Stimulated activated CD4-positive, alpha-beta T cell treated with anti-CD3 and anti-CD28 coated beads, Interleukin-2, amount 100 ng/mL, for 4 hours (primary cell): ENCODE data around the gene NRP1.

Source experiments
- DNase-seq: peaks from one replicate; pipeline ENCODE4 v3.0.0-alpha.2; 2020; ENCODE audit warnings: low read depth

NRP1 gene

DNA sequence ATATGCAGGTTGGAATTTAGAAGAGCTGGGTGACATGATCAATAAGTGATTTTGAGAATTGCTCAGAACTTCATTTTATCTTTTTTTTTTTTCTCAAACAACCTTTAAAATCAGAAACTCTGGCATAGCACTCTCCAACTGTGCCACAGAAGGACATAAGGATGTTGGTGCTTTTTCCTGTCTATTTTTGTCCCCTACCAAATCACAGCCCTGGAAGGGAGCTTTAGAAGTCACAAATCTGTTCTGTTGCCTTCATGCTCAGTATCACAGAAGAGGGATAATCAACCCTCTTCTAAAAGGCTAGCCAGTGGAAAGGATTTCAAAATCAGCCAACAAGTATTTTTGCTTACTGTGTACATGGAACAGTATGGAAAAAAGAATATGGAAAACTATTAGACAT is 14.8 kb upstream of the NRP1 start:
- DNase-seq = no peak

DNA sequence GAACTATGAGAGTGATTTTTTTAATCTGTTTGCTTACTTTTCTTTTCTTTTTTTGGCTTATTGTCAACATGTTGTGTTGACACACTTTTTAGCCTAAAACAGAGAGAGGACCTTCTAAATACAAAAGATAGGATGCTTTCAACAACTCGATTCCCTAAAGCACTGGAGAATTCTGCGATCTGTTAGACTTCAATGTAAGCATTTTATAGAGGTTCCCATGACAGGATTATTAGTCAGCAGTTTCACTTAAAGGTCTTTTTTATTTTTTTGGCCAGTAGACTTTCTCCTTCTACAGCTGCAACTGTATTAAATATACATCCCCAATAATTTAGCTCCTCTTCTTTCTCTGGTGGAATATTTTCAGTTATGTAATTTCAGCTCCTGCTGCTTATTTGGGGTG is 12.7 kb upstream of the NRP1 start:
- no peak for DNase-seq

- DNase-seq = no peak
Observed at GRCh38 chr10:33345236-33345635, 10.8 kb upstream of the NRP1 start.

GRCh38 chr10:33344676-33345075 is 10.2 kb upstream of the NRP1 start:
- DNase-seq = no peak

- no peak for DNase-seq
Observed at GRCh38 chr10:33341637-33342036, 7.2 kb upstream of the NRP1 start.

DNA sequence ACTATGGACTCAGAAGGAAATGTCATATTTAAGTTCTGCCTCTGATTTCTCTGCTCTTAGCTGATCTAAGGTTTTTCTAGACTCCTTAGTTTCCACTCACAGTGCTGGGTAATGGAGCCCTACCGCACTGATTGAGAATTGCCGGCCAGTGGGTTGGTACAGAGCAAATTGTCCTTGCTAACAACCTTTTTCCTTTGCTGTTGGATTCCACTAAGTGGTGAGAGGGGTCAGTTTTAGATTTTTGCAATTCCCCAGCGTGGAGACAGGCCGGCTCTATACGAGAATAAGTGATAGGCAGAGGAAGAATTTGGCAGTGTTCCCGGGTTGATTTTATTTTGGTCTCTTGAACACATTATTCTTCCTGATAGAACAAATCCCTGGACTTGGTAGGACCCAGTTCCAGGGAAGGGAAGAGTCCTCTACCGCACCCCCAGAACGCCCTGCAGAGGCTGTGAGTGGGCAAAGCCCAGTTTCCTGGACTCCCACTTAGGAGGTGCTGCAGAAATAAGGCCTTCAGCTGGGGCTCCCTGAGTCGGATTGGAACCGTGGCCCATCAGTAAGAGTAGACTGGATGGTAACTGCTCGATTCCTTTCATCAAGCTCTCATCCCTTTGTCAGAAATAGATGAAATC is 3.0 kb upstream of the NRP1 start:
- no peak for DNase-seq

DNA sequence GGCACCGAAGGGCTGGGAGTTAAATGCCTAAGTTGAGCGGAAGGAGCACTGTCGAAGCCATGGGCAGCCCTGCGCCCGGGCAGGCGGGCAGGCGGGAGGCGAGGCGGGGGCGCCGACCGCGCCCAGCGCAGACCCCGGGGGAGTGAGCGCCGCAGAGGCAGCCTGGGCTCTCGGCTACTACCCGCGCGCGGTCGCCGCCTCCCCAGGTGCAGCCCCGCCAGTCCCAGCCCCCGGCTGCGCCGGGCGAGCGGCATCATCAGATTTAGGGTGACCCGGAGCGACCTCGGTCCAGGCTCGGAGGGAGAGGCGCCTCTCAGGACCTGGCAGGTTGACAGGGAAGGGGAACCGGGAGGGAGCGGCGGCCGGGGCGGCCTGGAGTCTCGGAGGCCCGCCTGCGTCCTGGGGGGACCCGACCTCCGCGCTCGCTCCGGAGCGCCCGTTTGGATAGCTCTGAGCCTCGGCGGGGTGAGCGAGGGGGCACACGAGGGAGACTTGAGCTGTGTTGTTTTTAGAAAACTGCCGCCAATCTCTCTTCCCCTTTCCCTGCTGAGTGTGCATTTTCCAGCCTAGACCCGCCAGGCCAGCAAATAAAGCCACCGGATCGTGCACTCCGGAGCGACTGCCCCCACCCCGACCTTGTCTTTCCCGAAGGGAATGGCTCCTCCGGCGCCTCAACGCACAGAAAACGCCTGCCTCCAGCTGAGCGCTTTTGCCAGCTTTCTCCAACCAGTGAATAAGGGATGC is 2.3 kb upstream of the NRP1 start:
- DNase-seq = no peak

GRCh38 chr10:33335801-33336581 is 1.5 kb upstream of the NRP1 start:
- DNase-seq = no peak

DNA sequence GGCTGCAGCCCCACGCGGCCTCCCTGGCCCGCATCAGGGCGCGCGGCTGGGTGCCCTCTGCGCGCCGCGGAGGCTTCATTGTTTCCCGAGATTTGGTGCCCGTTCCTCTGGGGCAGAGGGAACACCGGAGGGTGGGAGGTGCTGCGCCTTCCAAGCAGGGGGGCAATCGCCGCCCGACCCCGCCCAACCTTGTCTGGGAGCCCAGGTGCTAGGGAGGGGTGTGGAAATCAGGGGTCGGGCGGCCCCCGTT is 1.0 kb upstream of the NRP1 start:
- DNase-seq = no peak

DNA sequence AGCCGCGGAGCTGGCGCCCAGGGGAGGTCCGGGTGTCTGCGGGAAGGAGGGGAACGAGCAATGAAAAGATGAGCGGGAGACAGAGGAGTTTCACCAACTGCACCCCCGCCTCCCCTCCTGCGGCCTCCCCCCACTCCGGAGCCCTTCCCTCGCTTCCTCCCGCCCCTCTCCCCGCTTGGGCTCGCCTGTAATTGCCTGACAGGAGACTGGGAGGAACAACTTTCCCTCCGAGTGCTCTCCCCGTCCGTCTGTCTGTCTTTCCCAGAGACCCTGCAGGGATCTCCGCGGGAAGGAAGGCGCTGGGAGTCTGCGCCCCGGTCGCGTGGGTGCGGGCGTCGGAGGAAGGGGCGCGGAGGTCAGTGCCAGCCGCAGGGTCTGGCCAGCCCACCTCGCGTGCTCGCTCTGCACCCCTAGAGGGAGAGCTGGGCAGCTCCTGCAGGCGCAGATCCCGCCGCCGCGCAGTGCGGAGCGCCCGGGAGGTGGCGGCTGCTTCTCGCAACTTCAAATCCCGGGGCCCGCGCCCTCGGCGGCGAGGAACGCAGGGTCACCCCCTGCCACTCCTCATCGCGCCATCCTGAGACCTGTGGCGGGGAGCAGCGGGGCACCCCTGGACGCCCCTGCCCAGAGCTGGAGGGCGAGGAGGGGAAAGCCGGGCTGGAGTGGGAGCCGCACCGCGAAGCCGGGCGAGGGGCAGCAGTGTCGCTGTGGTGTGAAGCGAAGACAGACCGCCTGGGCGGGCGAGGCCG is 511 bp upstream of the NRP1 start:
- DNase-seq = no peak

DNA sequence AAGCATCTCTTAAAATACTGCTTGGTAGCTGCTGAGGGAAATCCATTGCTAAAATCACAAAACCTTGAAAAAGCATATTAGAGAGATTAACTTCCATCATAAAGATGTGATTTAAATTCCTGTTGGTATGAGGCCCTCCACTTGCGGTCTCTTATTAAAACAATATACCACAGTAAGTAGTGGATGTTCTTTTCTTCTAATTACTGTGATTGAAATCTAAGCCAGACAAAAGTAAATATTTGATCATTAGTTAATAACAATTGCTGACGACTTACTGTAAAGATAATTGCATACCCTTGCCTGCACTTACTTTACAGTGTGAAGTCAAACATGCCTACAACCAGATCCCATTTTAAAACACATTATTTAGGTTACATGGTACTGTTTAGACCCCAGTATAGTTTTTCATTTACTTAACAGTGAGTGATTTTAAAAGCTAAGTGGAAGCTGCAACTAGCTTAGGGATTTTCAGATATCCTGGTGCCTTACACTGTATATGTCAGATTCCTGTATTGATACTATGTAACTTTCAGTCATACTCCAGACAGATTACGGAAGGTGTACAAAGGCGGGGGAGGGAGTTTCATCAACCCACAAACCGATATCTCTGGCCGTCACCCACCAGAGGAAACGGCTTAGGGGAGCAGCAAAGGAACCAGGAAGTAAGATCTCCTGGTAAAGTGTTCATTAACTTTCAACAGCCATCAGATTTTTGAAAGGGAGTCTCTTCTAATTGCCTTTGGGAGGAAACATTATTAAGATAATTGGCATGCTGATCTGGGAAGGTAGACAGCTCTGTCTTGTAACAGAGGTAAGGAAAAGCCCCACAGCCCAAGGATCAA is 986 bp downstream of the NRP1 start:
- DNase-seq = peak; percentile 5

DNA sequence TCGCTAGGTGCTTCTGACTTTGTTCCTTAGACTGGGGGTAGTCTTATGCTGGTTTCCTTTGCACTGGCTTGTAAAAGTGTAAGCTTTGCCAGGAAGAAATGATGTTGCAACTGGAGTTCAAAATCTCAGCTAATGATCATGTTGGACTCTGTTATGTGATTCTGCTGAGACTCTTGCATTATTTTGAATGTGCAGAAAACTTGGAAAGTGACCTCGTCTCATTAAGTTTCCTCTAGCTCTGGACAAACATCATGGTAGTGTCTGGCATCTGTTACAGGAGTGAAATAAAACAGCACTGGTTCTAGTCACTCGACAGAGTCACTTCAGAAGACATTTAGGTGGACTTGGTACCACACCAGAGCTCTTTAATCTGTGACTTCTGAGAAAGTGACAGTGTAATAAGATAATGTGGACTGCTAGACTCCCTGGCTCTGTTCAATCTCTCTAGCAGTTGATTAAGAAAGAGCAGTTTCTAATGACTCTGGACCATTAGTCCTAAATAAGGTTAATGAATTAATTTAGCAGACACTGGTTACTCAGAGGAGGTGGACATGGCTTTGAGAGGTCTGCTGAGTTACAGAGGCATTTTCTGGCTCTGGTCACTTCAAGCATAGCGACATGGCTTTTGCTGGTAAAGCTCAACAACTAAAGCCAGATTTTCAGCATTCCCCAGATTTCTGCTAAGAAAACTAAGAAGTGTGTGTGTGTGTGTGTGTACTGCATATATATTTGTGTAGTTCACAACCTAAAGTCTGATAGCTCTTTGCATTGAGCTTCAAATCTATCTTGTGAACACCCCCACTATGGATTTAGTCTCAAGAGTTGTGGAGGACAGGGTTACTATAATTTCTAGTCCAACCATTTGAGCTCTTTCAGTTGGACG is 2.0 kb downstream of the NRP1 start:
- no peak for DNase-seq

GRCh38 chr10:33331379-33331694 is 3.1 kb downstream of the NRP1 start:
- DNase-seq = no peak

DNA sequence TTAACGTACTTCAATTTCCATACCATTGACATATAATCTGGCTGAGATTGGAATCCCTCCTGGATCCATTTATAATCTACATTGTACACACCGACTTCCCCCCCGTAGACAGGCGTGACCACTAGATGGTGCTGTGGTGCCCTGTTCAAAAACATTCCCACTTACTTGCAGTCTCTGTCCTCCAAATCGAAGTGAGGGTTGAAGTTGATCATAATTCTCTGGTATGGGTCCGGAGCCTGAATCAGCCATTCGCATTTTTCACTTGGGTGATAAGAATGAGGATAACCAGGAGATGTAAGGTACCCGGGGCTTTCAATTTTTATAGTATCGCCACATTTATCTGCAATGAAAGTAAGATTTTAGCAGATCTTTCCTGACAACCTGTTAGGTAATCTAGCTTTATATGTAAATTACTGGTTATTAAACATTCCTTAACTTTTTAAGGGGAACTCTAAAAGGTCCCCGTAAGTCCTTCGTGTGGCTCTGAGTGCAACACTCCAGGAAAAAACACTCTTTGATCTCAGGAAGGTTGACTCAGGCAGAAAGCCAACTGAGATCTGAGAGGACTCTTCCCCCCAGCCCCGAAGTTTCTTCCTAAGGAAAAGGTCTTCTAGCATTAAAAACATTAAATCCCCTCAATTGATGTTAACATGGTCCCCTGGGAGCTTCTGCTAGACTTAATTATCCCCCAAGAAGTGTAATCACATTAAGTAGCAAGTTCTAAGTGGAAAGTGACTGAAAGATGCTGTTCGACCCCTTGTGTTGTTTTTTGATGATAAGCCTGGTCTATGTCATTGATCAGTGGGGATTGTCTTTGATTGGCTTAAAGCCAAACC is 3.7 kb downstream of the NRP1 start:
- peak; percentile 68 for DNase-seq

DNA sequence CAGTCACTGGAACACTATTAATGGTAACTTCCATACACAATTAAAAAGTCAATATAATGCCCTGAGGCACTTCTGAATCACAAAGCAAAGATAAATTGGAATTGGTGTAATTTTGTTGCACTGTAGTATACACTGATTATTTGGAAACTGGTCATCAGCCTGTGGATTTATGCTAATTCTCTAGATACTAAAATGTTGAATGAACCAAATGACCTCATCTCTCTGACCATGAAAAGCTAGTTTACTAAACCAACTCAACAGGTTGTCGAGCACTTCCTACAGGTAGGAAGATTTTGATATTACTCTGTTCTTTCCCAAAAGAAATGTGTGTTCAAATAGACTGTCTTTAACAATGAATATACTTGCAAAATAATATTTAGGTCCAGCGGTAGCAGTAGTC is 5.3 kb downstream of the NRP1 start:
- DNase-seq = no peak

DNA sequence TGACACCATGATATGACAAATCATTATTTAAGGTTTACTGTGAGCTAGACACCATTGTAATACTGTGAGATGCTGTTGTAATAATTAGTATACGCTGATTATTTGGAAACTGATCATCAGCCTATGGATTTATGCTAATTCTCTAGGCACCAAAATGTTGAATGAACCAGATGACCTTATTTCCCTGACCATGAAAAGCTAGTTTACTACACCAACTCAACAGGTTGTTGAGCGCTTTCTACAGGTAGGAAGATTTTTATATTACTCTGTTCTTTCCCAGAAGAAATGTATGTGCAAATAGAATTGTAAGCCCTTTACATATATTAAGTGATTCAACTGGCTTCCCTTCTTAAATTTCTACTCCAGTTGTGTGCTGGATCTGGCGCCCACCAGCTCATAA is 6.2 kb downstream of the NRP1 start:
- no peak for DNase-seq

DNA sequence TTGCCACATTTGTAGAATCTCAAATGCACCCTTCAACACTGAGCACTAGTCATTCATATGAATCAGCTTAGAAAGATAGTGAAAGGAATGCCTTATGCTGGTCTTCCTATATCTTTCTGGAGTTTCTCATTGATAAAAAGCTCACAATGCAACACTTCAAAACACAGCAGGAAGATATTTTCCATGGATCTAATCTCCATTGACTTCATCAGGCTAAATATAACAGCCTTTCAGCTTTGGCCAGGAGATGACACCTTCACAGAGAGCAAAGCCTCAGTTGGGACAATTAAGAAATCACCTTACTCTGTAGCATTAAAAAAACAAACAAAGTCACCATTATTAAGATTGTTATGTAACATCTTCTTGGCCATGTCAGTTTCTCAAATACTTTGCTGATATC is 6.7 kb downstream of the NRP1 start:
- DNase-seq = no peak

GRCh38 chr10:33326933-33327332 is 7.5 kb downstream of the NRP1 start:
- no peak for DNase-seq

GRCh38 chr10:33325929-33326328 is 8.5 kb downstream of the NRP1 start:
- no peak for DNase-seq

DNA sequence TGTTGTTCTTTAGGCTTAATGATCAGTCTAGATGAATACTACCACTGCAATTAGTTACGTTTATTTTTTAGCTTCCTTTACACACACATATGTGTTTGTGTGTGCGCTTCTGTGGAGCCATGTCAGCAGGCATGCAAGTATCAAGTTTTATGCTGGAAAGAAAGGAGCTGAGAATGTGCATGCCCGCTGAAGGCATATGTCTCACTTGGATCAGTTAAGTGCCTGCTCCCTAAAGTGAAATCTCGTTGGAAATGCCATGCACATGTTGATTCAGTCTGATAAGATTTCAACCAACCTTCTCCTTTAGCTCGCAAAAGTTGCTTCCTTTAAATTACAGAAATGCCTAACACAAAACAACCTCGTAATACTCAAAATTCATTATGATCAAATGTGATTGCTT is 10.7 kb downstream of the NRP1 start:
- DNase-seq = no peak
